Mucosa of rectum (tissue), 2 donors: ENCODE measurements around the gene TNFAIP1.
A peak's percentile ranks its signal among the peaks of the same experiment; 100 is the strongest.

Experiments
- H3K27ac ChIP-seq, 2 donors: one replicate each; pipeline ENCODE4 v1.7.0; 2013; ENCODE audit warnings: inconsistent platforms in 2 of 2, low read depth in 2 of 2, low read length in 2 of 2
- H3K27me3 ChIP-seq, 2 donors: one replicate each; pipeline ENCODE4 v1.7.0; 2013; ENCODE audit warnings: low read length in 2 of 2; ENCODE audit not compliant: control insufficient read depth in 2 of 2, insufficient read depth in 2 of 2
- H3K36me3 ChIP-seq, 2 donors: one replicate each; pipeline ENCODE4 v1.7.0; 2013; ENCODE audit warnings: low read length in 2 of 2; ENCODE audit not compliant: control insufficient read depth in 2 of 2, insufficient read depth in 2 of 2
- H3K4me1 ChIP-seq, 2 donors: one replicate each; pipeline ENCODE4 v1.7.0; 2013; ENCODE audit warnings: low read length in 2 of 2, mild to moderate bottlenecking in 1 of 2; ENCODE audit not compliant: control insufficient read depth in 2 of 2, insufficient read depth in 2 of 2
- H3K4me3 ChIP-seq, 2 donors: one replicate each; pipeline ENCODE4 v1.7.0; 2013; ENCODE audit warnings: low read length in 2 of 2
- H3K9ac ChIP-seq, 2 donors: one replicate each; pipeline ENCODE4 v1.7.0; 2013; ENCODE audit warnings: low read length in 2 of 2, low read depth in 1 of 2, mild to moderate bottlenecking in 1 of 2
- H3K9me3 ChIP-seq, 2 donors: one replicate each; pipeline ENCODE4 v1.7.0; 2013; ENCODE audit warnings: low read length in 2 of 2; ENCODE audit not compliant: control insufficient read depth in 2 of 2
- donor health status: healthy.
- donor health status: Normal muscosa, but diverticular disease.

The TNFAIP1 gene

GRCh38 chr17:28385037-28385400, 49.5 kb downstream of the TNFAIP1 start:
- H3K36me3 ChIP-seq: peaks cover 6 to 10% of the 10 kb centered on the region in 2 donors
- peak overlapping the region; percentile 81 to 84 for H3K9ac ChIP-seq
- peaks cover 0 to 11% of the 10 kb centered on the region in 2 donors for H3K4me1 ChIP-seq
- H3K27me3 ChIP-seq: no peaks in the 10 kb centered on the region
- no peaks in the 10 kb centered on the region for H3K9me3 ChIP-seq
- peak overlapping the region; percentile 86 to 87 for H3K4me3 ChIP-seq
- peak overlapping the region; percentile 86 to 89 for H3K27ac ChIP-seq

- Histone ChIP-seq H3K27ac (peak overlapping the region; percentile 9 to 86), H3K4me3 (peak overlapping the region; percentile 86 to 87), H3K9me3 (no peaks in the 10 kb centered on the region), H3K36me3 (peaks cover 6 to 11% of the 10 kb centered on the region in 2 donors), H3K9ac (peak overlapping the region in 1 of 2 donors; percentile 40), H3K4me1 (peaks cover 0 to 11% of the 10 kb centered on the region in 2 donors), H3K27me3 (no peaks in the 10 kb centered on the region)
These were observed 49.8 kb downstream of the TNFAIP1 start for GRCh38 chr17:28385406-28385805.

- no peaks in the 10 kb centered on the region for H3K9me3 ChIP-seq
- H3K4me1 ChIP-seq: peaks cover 0 to 11% of the 10 kb centered on the region in 2 donors
- no peak overlapping the region for H3K4me3 ChIP-seq
- H3K27me3 ChIP-seq: no peaks in the 10 kb centered on the region
- peaks cover 11 to 14% of the 10 kb centered on the region in 2 donors for H3K36me3 ChIP-seq
- no peak overlapping the region for H3K9ac ChIP-seq
- H3K27ac ChIP-seq: no peak overlapping the region
These were observed 50.8 kb downstream of the TNFAIP1 start for GRCh38 chr17:28386391-28386790.

DNA sequence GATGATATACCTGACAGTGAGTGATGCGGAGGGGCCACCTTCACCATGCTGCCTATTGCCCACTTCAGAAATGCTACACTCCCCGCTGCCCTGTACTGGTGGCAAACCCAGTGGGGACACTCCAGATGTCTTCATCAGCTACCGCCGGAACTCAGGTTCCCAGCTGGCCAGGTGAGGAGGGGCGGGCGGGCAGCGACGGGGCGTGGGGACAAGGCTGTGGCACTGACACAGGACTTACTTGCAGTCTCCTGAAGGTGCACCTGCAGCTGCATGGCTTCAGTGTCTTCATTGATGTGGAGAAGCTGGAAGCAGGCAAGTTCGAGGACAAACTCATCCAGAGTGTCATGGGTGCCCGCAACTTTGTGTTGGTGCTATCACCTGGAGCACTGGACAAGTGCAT, 52.5 kb downstream of the TNFAIP1 start:
- Histone ChIP-seq H3K9ac (no peak overlapping the region), H3K36me3 (peaks cover 18 to 20% of the 10 kb centered on the region in 2 donors), H3K4me1 (peaks cover 0 to 11% of the 10 kb centered on the region in 2 donors), H3K27me3 (no peaks in the 10 kb centered on the region), H3K27ac (no peak overlapping the region), H3K4me3 (no peak overlapping the region), H3K9me3 (no peaks in the 10 kb centered on the region)

GRCh38 chr17:28390141-28390540, 54.6 kb downstream of the TNFAIP1 start:
- no peak overlapping the region for H3K4me3 ChIP-seq
- H3K27ac ChIP-seq: no peak overlapping the region
- no peak overlapping the region for H3K9ac ChIP-seq
- peaks cover 21 to 28% of the 10 kb centered on the region in 2 donors for H3K36me3 ChIP-seq
- no peaks in the 10 kb centered on the region for H3K27me3 ChIP-seq
- peaks cover 0 to 5% of the 10 kb centered on the region in 2 donors for H3K4me1 ChIP-seq
- H3K9me3 ChIP-seq: no peaks in the 10 kb centered on the region

GRCh38 chr17:28390563-28390962, 55.0 kb downstream of the TNFAIP1 start:
- Histone ChIP-seq H3K27me3 (no peaks in the 10 kb centered on the region), H3K4me1 (peaks cover 0 to under 1% of the 10 kb centered on the region in 2 donors), H3K9me3 (no peaks in the 10 kb centered on the region), H3K9ac (no peak overlapping the region), H3K27ac (no peak overlapping the region), H3K36me3 (peaks cover 25 to 29% of the 10 kb centered on the region in 2 donors), H3K4me3 (no peak overlapping the region)

GRCh38 chr17:28390984-28391383, 55.4 kb downstream of the TNFAIP1 start:
- H3K36me3 ChIP-seq: peaks cover 28 to 29% of the 10 kb centered on the region in 2 donors
- no peak overlapping the region for H3K4me3 ChIP-seq
- H3K27ac ChIP-seq: no peak overlapping the region
- H3K9me3 ChIP-seq: no peaks in the 10 kb centered on the region
- no peak overlapping the region for H3K9ac ChIP-seq
- no peaks in the 10 kb centered on the region for H3K27me3 ChIP-seq
- no peaks in the 10 kb centered on the region for H3K4me1 ChIP-seq

GRCh38 chr17:28391401-28391800, 55.8 kb downstream of the TNFAIP1 start:
- H3K27me3 ChIP-seq: no peaks in the 10 kb centered on the region

DNA sequence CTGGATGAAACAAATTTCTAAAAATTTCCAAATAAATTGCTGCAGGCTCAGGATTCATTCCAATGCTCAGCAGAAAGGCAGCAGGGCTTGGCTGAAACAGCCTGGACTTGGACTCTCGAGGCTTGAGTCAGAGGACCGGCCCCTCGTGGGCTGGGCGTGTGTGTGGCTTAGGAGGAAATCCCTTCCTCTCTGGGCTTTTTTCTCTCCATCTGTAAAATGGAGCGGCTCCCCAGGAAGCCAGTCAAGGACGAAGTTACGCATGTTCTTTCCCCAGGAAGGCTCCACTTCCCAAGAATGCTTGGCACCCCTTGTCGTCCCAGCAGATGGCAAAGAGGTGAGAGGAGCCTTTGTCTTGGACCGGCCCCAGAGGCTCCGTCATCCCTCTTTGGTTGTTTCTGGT, 56.9 kb downstream of the TNFAIP1 start:
- H3K4me3 ChIP-seq: no peak overlapping the region
- peaks cover 33 to 34% of the 10 kb centered on the region in 2 donors for H3K36me3 ChIP-seq
- no peaks in the 10 kb centered on the region for H3K9me3 ChIP-seq
- no peaks in the 10 kb centered on the region for H3K27me3 ChIP-seq
- no peaks in the 10 kb centered on the region for H3K4me1 ChIP-seq
- no peak overlapping the region for H3K27ac ChIP-seq
- no peak overlapping the region for H3K9ac ChIP-seq

More at GRCh38 chr17:28391401-28391800, 55.8 kb downstream of the TNFAIP1 start:
- H3K4me3 ChIP-seq: no peak overlapping the region
- no peaks in the 10 kb centered on the region for H3K4me1 ChIP-seq
- H3K36me3 ChIP-seq: peaks cover 29 to 30% of the 10 kb centered on the region in 2 donors
- no peaks in the 10 kb centered on the region for H3K9me3 ChIP-seq
- H3K27ac ChIP-seq: no peak overlapping the region
- H3K9ac ChIP-seq: no peak overlapping the region

GRCh38 chr17:28394337-28395116, 59.0 kb downstream of the TNFAIP1 start:
- H3K27me3 ChIP-seq: no peaks in the 10 kb centered on the region
- H3K9ac ChIP-seq: no peak overlapping the region
- no peaks in the 10 kb centered on the region for H3K9me3 ChIP-seq
- no peak overlapping the region for H3K27ac ChIP-seq
- H3K36me3 ChIP-seq: peaks cover 33 to 45% of the 10 kb centered on the region in 2 donors
- no peaks in the 10 kb centered on the region for H3K4me1 ChIP-seq
- H3K4me3 ChIP-seq: no peak overlapping the region
